GM19452 (cell line): Measurements from ENCODE around the gene HOXA13.

Experiments used
- ATAC-seq: cut with Tn5 transposase; IDR thresholded peaks from one replicate; pipeline ENCODE4 v1.9.1; 2021; ENCODE audit not compliant: unreplicated experiment

HOXA13 gene

GRCh38 chr7:27182861-27183681 lies 16.8 kb downstream of the HOXA13 start:
- ATAC-seq = no peak

DNA sequence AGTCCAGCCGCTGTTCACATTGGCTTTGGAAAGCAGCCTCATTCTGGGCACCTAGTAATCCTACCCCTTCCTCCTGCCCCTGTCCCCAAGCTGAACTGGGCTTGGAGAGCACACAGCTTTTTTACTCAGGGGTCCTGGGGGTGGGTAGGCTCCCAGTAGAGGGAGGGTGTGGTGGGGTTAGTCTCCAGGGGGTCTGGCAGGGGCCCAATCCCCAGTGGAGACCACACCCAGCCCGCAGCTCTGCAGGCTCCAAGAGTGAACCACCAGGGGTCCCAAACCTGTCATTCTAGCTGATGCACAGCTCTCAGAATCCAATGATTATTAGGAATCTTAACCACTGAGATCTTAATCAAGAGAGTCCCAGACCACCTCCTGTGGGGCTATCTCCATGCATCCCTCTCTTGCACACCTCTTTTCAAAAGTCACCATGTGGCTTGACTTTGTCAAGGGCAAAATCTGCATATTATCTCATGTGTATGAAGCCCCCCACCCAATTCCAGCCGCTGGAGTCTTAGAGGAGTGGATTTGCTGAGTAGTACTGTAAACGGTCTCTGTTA lies 17.5 kb downstream of the HOXA13 start:
- no peak for ATAC-seq

GRCh38 chr7:27181795-27182275 lies 18.1 kb downstream of the HOXA13 start:
- no peak for ATAC-seq

GRCh38 chr7:27180431-27181420 lies 19.2 kb downstream of the HOXA13 start:
- ATAC-seq = no peak

DNA sequence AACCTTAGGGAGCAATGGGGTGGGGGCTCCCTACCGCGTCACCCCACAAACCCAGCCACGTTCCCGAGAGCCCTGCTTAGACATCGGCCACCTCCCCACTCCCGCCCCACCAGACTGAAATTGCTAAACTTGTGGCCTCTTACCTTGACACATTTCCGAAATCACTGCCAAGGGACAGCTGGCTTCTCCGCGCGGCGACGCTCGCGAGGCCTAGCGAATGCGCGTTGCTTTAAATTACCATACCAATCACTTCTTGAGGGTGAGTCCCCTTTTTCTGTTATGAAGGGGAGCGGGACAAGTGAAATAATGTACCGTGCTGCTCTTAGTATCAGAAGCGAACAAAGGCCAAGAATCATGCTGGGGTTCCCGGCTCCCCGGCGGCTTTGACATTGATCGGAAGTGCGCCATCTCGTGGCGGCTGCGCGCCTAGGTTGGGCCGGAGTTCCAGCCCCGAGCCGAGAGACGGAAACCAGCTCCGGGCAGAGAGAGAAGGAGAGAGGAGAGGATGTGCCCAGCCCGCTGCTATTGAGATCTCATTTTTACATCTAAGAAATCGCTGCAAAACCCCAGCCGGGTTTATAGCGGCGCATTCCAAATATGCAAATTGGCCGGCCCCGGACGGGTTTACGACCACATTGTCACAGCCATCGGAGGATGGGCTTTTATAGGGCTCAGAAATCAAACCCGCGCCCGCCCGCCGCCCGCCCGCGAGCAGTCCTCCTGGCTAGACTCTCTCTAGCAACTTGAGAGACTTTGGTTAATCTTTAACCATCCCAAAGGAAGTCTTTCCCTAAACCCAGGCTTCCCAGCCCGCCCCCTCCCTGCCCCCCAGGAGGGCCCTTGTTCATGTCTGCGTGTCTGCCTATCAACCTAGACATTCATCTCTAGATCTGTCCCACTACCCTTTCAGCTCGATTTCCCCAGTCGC lies 20.1 kb downstream of the HOXA13 start:
- no peak for ATAC-seq

DNA sequence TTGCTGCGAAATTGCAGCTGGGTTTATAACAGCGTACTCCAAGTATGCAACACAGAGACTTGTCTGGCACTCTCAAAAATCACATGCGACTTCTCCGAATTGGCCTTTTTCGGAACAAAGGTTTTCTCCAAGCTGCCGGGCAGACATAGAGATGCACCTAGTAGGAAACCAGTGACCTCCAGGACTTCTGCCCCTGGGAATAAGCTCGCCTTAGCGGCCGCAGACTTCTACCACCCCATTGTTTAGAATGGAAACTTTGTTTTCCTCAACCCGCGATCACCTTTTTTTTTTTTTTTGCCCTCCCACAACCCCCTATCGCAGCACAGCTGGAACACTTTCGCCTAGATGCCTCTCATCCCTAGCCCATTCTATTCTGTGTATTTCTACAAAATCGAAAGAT lies 20.9 kb downstream of the HOXA13 start:
- ATAC-seq = no peak

DNA sequence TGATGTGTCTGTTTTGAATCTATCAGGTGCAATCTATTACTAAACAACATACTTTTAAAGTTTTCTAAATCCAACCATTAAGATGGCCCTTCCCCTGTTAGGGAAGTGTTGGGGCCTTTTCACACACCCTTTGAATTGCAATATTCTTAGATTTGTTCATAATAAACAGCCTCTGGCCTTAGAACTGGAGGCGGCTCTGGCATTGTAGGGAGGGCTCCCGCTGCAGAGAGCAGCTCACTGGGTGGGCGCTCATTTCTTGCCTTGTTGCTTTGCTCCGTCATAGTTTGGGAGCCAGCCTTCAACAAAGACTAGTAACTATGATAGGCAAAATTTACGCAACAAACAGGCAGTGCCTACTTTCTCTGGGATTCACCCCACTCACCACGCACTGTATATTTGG lies 21.5 kb downstream of the HOXA13 start:
- ATAC-seq = no peak

- no peak for ATAC-seq
Observed at GRCh38 chr7:27177795-27178320, 22.0 kb downstream of the HOXA13 start.

GRCh38 chr7:27176962-27177794 lies 22.7 kb downstream of the HOXA13 start:
- ATAC-seq = no peak

DNA sequence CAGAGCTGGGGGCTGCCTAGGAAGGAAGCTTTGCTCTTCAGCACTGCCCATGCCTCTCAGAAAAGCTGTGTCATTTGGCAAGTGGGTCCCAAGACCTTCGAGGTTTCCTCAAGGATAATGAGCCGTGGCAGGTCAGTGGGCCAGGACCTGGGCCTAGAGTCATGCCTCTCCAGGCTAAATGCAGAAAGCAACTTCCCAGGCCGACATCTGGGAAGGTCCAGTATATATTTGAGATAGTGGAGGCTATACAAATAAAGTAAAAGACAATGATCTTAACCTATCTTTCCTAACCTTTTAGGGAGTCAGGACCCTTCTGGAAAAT lies 23.4 kb downstream of the HOXA13 start:
- no peak for ATAC-seq

DNA sequence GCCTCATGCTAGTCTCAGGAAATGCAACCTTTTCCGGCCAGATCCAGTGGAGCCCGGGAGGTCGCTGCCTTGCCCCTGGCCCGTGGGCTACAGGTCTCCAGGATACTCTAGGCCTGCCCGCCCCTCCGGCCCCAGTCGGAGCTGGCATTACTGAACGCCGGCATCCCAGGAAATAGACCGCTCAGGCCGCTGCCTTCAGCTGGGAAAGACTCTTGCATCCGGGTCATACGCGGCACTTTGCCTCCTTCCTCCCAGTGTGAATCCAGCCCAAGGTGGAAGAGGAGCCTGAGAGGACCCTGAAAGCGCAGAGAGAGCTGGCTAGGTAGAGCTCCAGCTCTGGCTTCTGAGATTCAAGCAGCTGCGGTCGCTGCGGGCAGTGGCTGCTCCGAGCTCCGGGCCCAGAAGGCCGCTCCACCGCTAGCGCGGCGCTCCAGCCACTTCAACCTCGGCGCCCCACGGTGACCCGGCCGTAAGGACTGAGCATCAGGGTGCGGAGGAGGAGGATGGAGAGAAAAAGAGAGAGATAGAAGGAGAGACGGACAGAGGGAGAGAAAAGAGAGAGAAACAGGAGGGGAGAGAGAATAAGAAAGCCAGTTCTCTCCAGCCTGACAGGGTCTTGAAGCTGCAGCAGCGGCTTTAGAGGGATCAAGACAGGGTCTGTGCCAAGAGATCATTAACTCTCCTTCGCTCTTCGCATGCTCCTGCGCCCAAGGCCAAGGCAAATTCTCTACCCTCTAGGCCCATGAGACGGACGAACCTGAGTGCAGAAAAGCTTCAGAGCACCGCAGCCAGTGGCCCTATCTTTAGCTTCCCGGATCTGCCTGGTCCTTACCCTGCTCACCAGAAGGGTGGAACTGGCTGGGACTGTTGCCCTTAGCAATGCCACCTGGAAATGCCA lies 24.0 kb downstream of the HOXA13 start:
- no peak for ATAC-seq

- no peak for ATAC-seq
Observed at GRCh38 chr7:27174874-27175625, 24.8 kb downstream of the HOXA13 start.

GRCh38 chr7:27173956-27174873 lies 25.7 kb downstream of the HOXA13 start, which contains the start of gene HOXA10:
Gene HOXA10, minus strand, starts transcription at chr7:27174320. Its CDS starts 14 bp downstream, at chr7:27174306.
- no peak for ATAC-seq

- no peak for ATAC-seq
Observed at GRCh38 chr7:27173511-27173955, 26.4 kb downstream of the HOXA13 start.

DNA sequence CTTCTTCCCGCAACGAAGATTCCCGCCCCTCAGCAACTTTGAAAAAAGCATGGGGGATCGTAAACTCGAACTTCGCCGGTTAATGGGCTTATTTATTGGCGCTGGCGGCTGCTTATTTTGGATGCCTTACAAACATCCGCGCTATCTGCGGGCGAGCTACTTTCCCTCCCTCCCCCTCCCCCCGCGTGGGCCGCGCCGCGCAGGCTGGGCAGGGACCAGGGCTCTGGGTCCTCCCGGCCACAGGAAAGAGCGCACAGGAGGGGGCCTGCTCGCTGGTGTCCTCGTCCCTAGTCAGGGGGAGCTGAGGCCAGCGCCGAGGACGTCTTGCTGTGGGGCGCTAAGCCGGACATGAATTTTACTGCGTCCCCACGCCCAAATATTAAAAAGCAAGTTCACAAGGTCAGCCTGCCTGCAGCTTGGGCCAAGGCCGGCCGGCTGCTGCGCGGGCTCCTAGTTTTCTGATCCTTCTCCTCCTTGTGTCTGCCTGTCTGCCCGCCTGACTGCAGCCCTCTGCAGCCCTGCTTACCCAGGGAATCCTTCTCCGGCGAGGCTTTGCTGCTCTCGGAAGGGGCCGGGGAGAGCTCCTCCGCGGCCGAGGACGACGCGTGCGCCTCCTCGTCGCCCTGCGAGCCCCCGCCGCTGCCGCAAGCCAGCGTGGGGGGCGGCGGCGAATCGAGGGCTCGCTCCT lies 26.9 kb downstream of the HOXA13 start:
- no peak for ATAC-seq

GRCh38 chr7:27172315-27172774 lies 27.5 kb downstream of the HOXA13 start:
- ATAC-seq = no peak
